Tibial nerve (tissue), 4 donors: ENCODE measurements around the gene KCNJ6. TPM values are rescaled to one million over a fixed set of nuclear protein-coding genes. Genes with fewer than 3 reads are reported as not detected.

Experiments
- DNase-seq, 2 donors: peaks; one replicate each; pipeline ENCODE4 v3.0.0-alpha.2; 2019; ENCODE audit warnings: low spot score in 2 of 2
- H3K27ac ChIP-seq, 4 donors: fragments of 200-600 bp; sonication (generic) in 3 of 4; one replicate each; pipeline ENCODE4 v1.5.1; 2017 to 2019; ENCODE audit warnings: mild to moderate bottlenecking in 1 of 4
- H3K27me3 ChIP-seq, 2 donors: fragments of 200-600 bp; sonication (generic) in 1 of 2; one replicate each; pipeline versions ENCODE4 v1.5.1 to v1.6.0; 2017 to 2019
- H3K36me3 ChIP-seq, 3 donors: fragments of 200-600 bp; sonication (generic); one replicate each; pipeline ENCODE4 v1.5.1; 2018 to 2019
- H3K4me1 ChIP-seq, 4 donors: fragments of 200-600 bp; sonication (generic) in 3 of 4; one replicate each; pipeline ENCODE4 v1.5.1; 2017 to 2019
- H3K4me3 ChIP-seq, 4 donors: fragments of 200-600 bp; sonication (generic) in 3 of 4; one replicate each; pipeline ENCODE4 v1.5.1; 2017 to 2019; ENCODE audit warnings: mild to moderate bottlenecking in 1 of 4, moderate library complexity in 1 of 4
- H3K9me3 ChIP-seq, 4 donors: fragments of 200-600 bp; sonication (generic) in 3 of 4; one replicate each; pipeline ENCODE4 v1.5.1; 2017 to 2019
- CTCF ChIP-seq, 5 experiments: fragments of 200-600 bp in 3 of 5; fragments of 450-650 bp in 2 of 5; sonication (generic) in 3 of 5; IDR thresholded peaks; one replicate each; pipeline ENCODE4 v1.5.1; 2016 to 2019; ENCODE audit warnings: antibody characterized with exemption in 5 of 5, mild to moderate bottlenecking in 3 of 5, moderate library complexity in 2 of 5
- EP300 ChIP-seq, 2 donors: sonication (generic); formaldehyde crosslinking; IDR thresholded peaks; one replicate each; pipeline ENCODE4 v1.6.1; 2017; ENCODE audit warnings: antibody characterized with exemption in 2 of 2, mild to moderate bottlenecking in 1 of 2
- POLR2A ChIP-seq, 2 donors: fragments of 450-650 bp; IDR thresholded peaks; one replicate each; pipeline ENCODE4 v1.6.1; 2017; ENCODE audit warnings: antibody characterized with exemption in 2 of 2, mild to moderate bottlenecking in 2 of 2, moderate library complexity in 2 of 2
- WGBS, 2 donors: methylation state at CpG; one replicate each; pipeline ENCODE4 v1.1.5; 2018; 5-methylcytosine and 5-hydroxymethylcytosine counted together
- total RNA-seq, 4 donors: library from RNA; depleted of rRNA; stranded (reverse); fragments of >200 nt; gene quantifications; one replicate each; pipeline ENCODE4 v1.1.0, GENCODE V29; 2016

The KCNJ6 gene
- total RNA-seq, 4 donors from 2014 or later, result not detected

GRCh38 chr21:37770461-37770860 lies 145.8 kb downstream of the KCNJ6 start:
- H3K4me3 ChIP-seq, result no peak overlapping the region
- DNase-seq, result no peak
- no peaks in the 10 kb centered on the region for H3K27me3 ChIP-seq
- H3K27ac ChIP-seq, result no peak overlapping the region
- no peaks in the 10 kb centered on the region for H3K36me3 ChIP-seq
- WGBS, 2 donors, result 84 to 88% methylated on average over 2 of the region's 2 CpGs
- peaks cover 0 to 4% (median 0%) of the 10 kb centered on the region in 4 donors for H3K9me3 ChIP-seq
- no peaks in the 10 kb centered on the region for H3K4me1 ChIP-seq
- TF ChIP-seq POLR2A (IDR thresholded peaks at IDR 0.05) (no peak), CTCF (IDR thresholded peaks at IDR 0.05) (no peak), EP300 (IDR thresholded peaks at IDR 0.05) (no peak)

- WGBS, 2 donors, result 0 to 23% methylated on average over 1 of the region's 1 CpG
- Histone ChIP-seq H3K4me3 (no peak overlapping the region), H3K27ac (no peak overlapping the region), H3K9me3 (peaks cover 0 to 4% (median 0%) of the 10 kb centered on the region in 4 donors), H3K4me1 (no peaks in the 10 kb centered on the region), H3K36me3 (no peaks in the 10 kb centered on the region), H3K27me3 (no peaks in the 10 kb centered on the region)
- DNase-seq, result no peak
- no peak for TF ChIP-seq CTCF (IDR thresholded peaks at IDR 0.05)
- TF ChIP-seq EP300 (IDR thresholded peaks at IDR 0.05), result no peak
Measured at GRCh38 chr21:37769656-37770055, 146.6 kb downstream of the KCNJ6 start.

DNA sequence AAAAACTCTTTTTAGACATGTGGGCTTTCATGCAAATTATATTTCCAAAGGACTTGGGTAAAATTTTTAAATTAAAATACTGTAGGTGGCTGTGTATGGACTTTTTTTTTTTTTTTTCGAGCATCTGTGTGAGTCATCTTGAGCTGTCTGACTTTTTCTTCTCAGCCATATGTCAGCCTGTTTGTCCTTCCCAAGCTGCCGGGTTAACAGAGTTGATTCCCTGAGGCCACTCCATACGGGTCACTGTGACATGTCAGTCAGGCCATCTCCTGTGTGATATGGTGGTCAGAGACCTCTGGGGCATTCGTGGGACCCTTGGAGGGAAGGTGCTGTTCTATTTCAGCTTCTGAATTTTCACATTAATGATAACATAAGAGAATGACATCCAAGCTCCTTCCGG lies 148.3 kb downstream of the KCNJ6 start:
- 47 to 59% methylated on average over 5 of the region's 5 CpGs for WGBS, 2 donors

DNA sequence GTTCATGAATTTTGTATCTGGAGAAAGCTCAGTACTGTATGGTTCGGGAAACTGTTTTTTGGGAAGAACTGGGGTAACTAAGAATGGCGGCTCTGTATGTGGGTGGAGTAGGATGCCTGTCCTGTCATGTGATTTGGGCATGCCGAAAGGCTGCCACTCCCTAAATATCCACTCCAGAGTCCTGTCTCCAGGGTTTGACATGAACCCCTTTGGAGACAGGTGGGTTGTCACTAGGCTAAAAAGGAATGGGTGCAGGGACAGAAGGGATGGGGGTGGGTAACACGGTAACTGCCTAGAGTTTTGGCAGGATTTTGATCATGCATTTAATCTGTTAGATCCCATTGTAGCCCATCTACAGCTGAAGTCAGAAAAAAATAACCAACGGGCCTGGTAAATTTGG lies 150.1 kb downstream of the KCNJ6 start:
- H3K27ac ChIP-seq, result no peak overlapping the region
- DNase-seq, result no peak
- peaks cover 0 to 4% (median 0%) of the 10 kb centered on the region in 4 donors for H3K9me3 ChIP-seq
- no peaks in the 10 kb centered on the region for H3K27me3 ChIP-seq
- WGBS, 2 donors, result 71 to 80% methylated on average over 5 of the region's 5 CpGs
- H3K4me1 ChIP-seq, result no peaks in the 10 kb centered on the region
- TF ChIP-seq POLR2A (IDR thresholded peaks at IDR 0.05) (no peak), EP300 (IDR thresholded peaks at IDR 0.05) (no peak), CTCF (IDR thresholded peaks at IDR 0.05) (no peak)
- H3K4me3 ChIP-seq, result no peak overlapping the region
- no peaks in the 10 kb centered on the region for H3K36me3 ChIP-seq

More for the DNA sequence above, 148.3 kb downstream of the KCNJ6 start:
- Histone ChIP-seq H3K27me3 (no peaks in the 10 kb centered on the region), H3K4me3 (no peak overlapping the region), H3K27ac (no peak overlapping the region), H3K9me3 (peaks cover 0 to 4% (median 0%) of the 10 kb centered on the region in 4 donors), H3K4me1 (no peaks in the 10 kb centered on the region), H3K36me3 (no peaks in the 10 kb centered on the region)
- no peak for DNase-seq
- TF ChIP-seq EP300 (IDR thresholded peaks at IDR 0.05) (no peak), CTCF (IDR thresholded peaks at IDR 0.05) (no peak), POLR2A (IDR thresholded peaks at IDR 0.05) (no peak)

DNA sequence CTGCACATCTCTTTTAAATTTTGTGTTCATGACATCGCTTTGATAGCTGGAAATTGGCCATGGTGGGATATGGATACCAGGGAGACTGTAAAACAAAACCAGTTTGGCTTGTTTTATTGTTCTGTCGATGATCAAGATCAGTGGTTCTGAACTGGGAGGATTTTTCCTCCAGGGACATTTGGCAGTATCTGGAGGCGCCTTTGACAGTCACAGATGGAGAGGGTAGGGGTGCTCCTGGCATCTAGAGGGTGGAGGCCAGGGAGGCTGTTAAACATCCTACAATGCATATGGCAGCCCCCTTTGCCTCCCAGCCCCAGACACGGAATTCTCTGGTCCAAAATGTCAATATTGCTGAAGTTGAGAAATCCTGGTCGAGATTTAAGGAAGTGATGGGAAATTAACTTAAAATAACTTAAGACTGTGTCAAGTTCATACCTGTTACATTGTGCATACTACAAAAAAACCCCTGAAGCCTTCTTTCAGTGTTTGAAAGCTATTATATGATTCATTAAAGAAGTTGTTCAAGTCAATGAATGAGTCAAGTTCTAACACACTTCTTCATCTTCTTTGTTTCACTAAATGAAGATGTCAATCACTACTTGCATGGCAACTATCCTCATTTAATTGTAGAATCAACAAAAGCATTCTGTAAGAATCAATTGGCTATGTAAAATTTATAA lies 150.9 kb downstream of the KCNJ6 start:
- no peak overlapping the region for H3K4me3 ChIP-seq
- DNase-seq, result no peak
- no peak overlapping the region for H3K27ac ChIP-seq
- no peaks in the 10 kb centered on the region for H3K36me3 ChIP-seq
- H3K9me3 ChIP-seq, result peaks cover 0 to 4% (median 0%) of the 10 kb centered on the region in 4 donors
- TF ChIP-seq POLR2A (IDR thresholded peaks at IDR 0.05) (no peak), CTCF (IDR thresholded peaks at IDR 0.05) (no peak), EP300 (IDR thresholded peaks at IDR 0.05) (no peak)
- H3K4me1 ChIP-seq, result no peaks in the 10 kb centered on the region
- H3K27me3 ChIP-seq, result no peaks in the 10 kb centered on the region
- WGBS, 2 donors, result 81 to 89% methylated on average over 5 of the region's 5 CpGs
